ENCODE data around the gene BRIP1.
"Not testable (repeated sequence)": the region's sequence is repeated elsewhere in the genome, so short reads cannot be mapped to it uniquely, and the experiment has no call there.

Gene BRIP1

DNA sequence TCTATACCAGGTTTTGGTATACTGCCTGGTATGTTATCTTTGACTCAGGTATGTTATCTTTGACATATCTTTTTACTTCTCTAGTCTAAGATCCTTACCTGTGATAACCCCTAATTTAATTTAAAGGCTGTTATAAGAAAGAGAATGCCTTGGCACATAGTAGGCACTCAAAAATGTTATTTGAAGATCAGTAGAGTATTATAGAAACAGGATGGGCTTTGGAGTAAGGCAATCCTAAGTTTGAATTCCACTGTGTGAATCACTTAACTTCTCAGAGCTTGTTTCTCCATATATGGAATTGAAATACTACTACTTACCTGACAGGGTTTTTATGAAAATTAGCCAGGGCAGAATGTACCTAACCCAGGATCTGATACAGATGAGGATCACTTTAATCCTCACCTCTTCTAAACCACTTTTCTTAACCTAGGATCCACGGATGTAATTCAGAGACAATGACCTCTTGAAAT, 1.2 kb downstream of the BRIP1 start:
- no peak for DNase-seq

- not testable (repeated sequence) for DNase-seq
Observed at GRCh38 chr17:61860397-61860796, 2.9 kb downstream of the BRIP1 start.

DNA sequence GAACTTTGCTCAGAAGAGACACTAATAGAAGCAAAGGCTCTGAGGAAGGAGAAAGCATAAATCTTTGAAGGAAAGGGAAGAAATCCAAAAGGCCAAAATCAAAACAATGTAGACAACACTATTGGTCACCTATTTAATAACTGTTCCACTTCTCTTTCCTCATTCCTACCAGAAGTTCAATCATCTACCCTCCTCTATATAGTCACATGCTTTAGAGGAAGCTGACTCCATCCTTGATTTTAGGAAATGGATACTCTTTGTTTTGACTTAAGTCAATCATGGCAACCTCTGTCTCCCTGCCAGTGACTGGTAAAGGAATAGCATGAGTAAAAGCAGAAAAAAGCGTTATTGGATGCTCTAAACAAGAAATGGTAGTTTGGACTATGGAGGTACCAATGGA, 7.3 kb downstream of the BRIP1 start:
- DNase-seq = no peak

DNA sequence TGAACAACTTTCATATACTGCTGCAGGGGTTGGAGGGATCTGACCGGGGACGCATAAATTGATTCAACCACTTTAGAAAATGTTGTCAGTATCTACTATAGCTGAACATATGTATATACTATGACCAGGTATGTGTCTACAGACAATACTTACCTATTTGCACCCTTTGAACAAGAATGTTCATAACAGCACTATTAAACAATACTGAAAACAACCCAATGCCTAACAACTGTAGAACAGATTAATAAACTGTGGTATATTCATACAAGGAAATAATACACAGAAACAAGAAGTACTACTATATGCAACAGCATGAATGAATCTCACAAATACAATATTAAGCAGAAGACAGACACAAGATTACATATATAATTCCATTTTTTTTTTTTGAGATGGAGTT, 10.5 kb downstream of the BRIP1 start:
- DNase-seq = no peak

DNA sequence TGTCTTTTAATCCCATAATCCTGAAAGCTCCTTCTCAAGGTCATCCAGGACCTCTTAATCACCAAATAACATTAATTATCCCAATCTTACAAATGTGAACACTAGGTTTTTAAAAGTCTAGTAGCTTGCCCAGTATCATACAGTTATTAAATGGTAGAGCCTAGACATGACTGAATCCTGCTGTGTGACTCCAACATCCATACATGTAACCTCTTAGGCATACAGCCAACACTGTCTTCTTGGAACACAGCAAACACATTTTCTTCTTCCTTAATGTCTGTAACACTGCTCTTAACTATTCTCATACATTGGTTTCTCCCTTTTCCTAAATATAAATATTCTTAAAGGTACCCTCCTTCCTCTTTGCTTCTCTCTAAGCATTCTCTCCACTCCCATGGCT, 13.7 kb downstream of the BRIP1 start:
- DNase-seq = no peak

DNA sequence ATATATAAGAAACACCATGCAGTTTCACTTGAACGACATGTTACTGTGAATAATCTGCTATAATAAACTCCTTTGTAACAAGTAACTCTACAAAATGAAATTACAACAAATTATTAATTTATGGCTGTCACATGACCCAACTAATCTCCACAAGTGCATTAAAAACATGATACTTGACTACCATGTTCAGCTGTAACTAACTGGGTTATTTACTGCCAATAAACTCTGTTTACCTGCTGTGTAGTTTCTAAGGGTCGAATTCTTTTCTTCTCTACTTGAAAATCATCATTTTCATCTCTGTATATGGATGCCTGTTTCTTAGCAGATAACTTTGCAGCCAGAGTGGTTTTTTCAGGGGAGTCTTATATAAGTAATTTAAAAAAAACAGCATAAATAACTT, 14.4 kb downstream of the BRIP1 start:
- no peak for DNase-seq

- no peak for DNase-seq
Observed at GRCh38 chr17:61848247-61848646, 15.1 kb downstream of the BRIP1 start.

DNA sequence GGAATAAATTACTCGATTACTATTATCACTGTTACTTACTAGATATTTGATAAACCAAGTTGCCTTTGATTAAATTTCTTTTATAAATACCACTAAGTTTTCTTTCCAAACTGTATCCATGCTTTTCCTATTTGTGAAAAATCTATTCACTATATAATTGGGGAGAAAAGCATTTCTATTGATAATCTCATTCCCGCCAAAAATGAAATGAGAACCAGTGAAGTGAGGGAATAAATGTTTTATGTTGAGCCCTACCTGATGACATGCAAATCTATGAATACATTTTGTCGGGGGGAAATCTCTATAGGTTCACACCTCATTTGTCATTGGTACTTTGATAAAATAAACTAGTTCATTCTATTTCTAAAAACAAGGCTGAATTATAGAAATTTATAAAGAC, 15.7 kb downstream of the BRIP1 start:
- no peak for DNase-seq

DNA sequence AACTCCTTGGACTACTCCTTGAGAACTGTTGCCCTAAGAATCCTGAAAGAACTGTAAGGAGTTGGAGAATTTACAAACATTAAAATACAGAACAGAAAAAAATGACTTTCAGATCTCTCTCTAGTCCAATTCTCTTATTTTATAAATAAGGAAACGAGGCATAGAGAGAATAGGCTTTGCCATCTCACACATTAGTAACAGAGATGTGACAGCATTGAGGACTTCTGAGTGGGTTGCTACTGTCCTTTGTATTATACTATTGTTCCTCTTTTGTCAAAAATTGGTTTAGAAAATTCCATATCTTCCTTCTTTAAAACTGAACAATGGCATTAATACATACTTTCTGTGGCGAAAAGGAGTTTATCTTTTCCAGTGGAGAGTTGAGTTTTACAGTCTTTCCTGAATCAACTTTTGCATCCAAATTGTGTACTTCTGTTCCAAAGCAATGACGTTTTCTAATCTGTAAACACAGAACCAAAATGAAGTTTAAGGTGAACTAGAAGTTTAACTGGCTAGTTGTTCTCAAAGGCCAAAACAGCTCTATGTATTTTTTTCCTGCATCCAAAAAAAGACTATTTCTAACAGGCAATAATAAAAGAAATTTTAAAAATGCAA, 16.5 kb downstream of the BRIP1 start:
- DNase-seq = no peak

GRCh38 chr17:61846088-61846487, 17.2 kb downstream of the BRIP1 start:
- DNase-seq = no peak

- DNase-seq = no peak
Observed at GRCh38 chr17:61843435-61843834, 19.9 kb downstream of the BRIP1 start.

GRCh38 chr17:61842899-61843298, 20.4 kb downstream of the BRIP1 start:
- DNase-seq = no peak

DNA sequence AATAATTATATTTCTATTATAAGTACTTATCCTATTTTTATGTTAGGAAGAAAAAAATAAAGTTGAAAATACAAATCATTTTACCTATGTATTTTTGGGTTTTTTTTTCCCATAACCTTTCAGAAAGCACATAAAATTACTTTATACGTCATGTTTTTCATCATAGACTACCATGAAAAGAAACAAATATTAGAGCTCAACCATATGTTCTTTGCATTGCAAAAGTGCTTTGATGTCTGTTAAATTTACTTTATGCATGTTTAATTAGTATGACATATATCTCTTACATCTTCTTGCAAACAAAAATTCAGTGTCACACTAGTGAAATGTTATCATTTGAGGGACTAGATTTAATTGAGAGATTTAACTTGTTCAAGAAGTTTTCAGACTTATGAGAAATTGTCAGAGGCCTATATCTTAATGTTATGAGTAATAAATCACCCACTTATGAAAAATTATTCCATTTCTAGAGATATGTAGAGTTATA, 24.0 kb downstream of the BRIP1 start:
- DNase-seq = no peak

DNA sequence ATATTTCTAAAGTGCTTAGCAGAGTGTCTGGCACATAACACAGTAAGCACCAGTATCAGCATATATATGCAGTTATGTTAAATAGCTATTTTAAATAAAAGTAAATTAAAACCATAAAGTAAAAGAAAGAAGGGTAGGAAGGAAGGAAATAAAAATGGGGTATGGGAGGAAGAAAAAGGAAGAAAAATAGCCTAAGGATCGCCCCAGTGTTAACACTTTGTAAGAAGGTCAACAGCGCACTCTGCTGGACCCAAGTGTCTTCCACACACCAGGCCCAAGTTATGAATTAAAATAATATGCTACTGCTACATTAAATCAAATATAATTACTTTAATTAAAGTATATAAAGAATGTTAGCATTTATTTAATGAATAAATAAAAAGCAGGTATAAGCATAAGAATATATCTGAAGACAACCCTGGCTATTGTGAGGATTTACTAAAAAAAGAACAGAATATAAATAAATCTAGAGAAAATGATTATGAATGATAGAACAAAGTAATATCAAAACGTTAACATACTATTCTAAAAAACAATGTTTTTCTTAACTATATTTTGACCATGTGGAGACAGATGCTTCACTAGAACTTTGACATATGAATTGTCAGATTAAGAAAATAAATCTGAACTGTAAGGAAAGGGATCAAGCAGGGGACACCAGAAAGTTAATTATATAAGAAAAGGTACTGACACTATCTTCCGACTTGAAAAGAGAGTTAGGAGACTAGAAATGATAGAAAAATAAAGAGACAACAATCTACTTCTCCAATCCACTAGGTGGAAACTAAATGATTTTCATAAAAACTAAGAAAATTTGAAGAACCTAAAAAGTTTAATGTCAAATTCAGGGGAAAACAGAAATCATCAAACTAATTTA, 25.9 kb downstream of the BRIP1 start:
- DNase-seq = peak; percentile 10

DNA sequence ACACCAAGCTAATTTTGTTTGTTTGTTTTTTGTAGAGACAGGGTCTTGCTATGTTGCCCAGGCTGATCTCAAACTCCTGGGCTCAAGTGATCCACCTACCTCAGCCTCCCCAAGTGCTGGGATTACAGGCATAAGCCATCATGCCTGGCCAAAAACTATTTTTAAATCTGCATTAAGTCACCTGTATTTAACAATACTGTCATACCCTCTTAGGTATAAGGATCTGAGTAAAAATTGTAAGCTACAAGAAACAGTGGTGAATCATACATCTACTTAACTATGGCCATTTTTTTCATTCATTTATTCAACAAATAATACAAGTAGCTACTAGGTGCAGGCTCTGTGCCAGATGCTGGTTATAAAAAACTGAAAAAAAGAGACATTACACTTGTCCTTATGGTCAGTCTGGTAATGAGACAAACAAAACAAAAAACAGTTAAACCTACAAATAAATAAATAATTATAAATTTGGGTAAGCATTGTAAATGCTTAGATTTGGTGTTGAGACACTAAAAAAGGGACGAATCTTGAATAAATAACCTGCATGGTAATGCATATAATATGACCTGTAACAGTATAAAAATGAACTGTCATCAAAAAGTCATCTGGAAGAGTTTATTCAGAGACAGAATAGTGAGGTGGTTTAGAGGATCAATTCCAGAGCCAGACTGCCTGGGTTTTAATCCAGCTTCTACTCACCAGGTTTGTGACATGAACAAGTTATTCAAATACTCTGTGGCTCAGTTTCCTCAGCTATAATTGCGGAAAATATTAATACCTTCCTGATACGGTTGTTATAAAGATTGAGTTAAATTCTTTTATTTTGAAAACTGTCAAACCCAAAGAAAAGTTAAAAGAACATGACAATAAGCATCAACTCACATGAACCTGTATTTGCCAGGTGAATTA, 26.8 kb downstream of the BRIP1 start:
- DNase-seq = no peak

DNA sequence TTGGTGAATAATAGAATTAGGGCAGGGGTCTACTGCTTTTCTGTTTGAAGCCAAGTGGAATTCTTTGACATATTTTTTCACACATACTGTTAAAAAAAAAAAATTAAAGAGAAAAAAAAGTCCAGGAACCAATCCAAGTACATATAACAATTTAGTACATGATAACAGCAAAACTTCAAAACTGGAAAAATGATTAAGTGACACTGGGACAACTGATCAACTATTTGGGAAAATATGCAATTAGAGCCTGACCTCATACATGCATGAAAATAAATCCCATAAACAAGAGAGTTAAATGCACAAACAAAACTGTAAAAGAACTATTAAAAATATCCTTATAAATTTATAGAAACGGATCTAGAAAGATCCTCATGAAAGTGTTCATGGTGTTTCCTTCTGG, 27.7 kb downstream of the BRIP1 start:
- DNase-seq = no peak

DNA sequence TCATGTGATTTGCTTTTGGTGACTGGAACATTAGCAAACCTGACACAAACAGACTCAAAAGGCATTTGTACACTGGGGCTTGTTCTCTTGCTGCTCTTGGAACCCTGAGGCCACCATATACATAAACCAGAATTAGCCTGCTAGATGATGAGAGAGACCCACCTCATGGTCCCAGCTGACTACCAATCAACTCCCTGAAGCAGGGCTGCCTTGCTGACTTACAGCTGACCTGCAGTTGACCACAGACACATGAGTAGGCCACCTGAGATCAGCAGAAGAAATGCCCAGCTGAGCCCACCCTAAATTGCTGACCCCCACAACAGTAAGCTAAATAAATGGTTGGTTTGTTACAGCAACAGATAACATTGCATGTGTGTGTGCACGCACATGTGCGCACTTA, 28.7 kb downstream of the BRIP1 start:
- no peak for DNase-seq

DNA sequence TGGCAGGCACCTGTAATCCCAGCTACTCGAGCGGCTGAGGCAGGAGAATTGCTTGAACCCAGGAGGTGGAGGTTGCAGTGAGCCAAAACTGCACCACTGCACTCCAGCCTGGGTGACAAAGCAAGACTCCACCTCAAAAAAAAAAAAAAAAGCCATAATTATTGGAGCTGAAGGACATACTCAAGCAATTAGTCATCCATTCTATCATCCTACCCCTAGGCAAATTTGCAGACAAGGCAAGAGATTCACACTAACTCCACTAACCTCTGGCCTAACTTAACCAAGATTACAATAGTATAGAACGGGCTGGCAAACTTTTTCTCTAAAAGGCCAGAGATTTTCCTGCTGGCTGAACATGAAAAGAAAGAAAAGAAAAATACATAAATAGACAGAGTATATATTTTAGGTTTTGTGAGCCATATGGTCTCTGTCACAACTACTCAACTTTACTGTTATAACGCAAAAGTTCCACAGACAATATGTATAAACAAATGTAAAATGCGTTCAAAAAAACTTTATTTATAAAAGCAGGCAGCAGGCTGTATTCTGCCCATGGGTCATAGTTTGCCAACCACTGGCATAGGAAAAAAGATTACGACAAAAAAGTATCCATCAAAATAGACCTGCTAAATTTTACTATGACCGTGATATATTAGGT, 29.7 kb downstream of the BRIP1 start:
- no peak for DNase-seq

DNA sequence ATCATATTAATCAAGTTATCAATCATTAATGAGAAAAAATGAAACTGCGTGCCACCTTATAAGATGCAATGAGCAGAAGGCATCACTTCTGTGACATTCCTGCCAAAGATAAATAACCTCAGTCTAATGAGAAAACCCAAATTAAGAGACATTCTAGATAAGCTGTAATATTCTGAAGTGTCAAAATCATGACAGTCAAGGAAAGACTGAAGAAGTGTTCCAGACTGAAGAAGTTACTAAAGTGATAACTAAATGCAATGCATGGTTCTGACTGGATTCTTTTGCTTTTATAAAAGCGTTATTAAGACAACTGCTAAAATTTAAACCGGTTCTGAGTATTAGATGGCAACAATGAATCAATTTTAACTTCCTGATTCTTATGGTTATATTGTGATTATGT, 30.9 kb downstream of the BRIP1 start:
- no peak for DNase-seq

DNA sequence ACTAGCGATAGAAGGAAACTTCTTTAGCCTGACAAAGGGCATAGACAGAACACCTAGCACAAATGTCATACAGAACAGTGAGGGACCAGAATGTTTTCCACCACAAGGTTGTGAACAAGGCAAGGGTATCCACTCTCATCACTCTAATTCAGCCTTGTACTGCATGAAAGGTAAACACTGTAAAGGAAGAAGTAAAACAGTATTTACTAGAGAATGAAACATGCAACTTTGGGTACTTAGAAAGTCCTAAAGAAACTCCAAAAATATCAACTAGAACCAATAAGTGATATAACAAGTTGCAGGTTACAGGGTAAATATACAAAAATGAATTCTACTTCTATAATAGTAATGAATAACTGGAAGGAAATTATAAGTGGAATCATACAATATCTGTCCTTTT, 32.2 kb downstream of the BRIP1 start:
- DNase-seq = no peak

DNA sequence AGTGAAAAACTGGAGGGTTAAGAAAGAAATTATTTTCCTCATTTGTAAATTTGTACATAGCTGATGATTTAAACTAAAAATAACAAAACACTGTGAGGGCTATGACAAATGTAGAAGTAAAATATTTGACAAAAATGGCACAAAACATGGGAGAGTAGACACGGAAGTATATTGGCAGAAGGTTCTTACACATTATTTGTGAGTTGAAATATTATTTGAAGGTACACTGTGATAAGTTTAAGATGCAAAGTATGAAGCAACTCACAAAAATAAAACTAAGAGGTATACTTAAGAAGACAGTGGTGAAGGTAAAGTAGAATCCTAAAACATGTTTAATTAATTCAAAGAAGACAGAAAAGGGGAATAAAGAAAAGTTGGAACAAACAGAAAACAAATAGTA, 34.6 kb downstream of the BRIP1 start:
- no peak for DNase-seq

DNA sequence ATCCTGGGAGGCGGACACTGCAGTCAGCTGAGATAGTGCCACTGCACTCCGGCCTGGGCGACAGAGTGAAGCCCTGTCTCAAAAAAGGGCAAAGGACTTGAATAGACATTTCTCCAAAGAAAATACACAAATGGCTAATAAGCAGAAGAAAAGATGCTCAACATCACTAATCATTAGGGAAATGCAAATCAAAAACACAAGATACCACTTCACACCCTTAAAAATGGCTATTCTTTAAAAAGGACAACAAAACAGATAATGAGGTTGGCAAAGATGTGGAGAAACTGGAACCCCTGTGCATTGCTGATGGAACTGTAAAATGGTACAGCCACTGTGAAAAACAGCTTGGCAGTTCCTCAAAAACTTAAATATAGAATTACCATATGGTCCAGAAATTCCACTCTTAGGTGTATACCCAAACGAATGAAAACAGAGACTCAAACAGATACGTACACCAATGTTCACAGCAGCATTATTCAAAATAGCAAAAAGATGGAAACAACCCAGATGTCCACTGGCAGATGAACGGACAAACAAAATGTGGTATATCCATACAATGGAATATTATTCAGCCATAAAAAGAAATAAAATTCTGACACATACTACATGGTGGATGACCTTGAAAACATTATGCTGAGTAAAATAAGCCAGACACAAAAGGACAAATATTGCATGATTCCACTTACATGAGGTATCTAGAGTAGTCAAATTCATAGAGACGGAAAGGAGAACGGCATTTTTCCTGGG, 35.5 kb downstream of the BRIP1 start:
- no peak for DNase-seq

All from SHP77 treated with DMSO at 0.1 percent for 48 hours (cell line).